Fibroblast of pulmonary artery (primary cell): ENCODE results near the gene XXYLT1.

Source experiments
- DNase-seq: peaks from one replicate; pipeline ENCODE4 v3.0.0-alpha.2; 2010; ENCODE audit warnings: low read depth
- H3K4me3 ChIP-seq: replicated peaks from 2 replicates; pipeline ENCODE4 v1.5.1; 2011; ENCODE audit warnings: low read depth, mild to moderate bottlenecking, control low read depth, low read length, moderate library complexity
- TF ChIP-seq, protein P1 (sequence below): IDR thresholded peaks from 2 replicates; pipeline ENCODE4 v1.5.1; 2011; ENCODE audit warnings: mild to moderate bottlenecking, control low read depth, low read length, inconsistent platforms; ENCODE audit errors: missing control alignments

The XXYLT1 gene

DNA sequence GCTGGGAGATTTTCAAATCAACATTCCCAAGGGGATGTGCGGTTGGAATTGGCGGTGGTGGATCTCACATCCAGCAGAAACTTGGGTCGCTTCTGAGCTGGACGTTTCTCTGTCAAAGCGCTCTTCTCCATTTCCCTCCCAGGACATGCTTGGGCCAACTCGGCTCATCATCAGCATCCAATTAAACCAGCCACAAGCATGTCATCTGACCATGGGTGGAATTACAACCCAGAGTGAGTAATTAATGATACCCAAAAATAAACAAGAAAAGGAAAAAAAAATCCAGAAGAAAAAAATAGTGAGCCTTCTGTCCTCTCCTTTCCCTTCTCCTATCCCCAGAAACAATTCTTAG is 111.2 kb downstream of the XXYLT1 start:
- DNase-seq = no peak
- TF ChIP-seq, protein P1, sequence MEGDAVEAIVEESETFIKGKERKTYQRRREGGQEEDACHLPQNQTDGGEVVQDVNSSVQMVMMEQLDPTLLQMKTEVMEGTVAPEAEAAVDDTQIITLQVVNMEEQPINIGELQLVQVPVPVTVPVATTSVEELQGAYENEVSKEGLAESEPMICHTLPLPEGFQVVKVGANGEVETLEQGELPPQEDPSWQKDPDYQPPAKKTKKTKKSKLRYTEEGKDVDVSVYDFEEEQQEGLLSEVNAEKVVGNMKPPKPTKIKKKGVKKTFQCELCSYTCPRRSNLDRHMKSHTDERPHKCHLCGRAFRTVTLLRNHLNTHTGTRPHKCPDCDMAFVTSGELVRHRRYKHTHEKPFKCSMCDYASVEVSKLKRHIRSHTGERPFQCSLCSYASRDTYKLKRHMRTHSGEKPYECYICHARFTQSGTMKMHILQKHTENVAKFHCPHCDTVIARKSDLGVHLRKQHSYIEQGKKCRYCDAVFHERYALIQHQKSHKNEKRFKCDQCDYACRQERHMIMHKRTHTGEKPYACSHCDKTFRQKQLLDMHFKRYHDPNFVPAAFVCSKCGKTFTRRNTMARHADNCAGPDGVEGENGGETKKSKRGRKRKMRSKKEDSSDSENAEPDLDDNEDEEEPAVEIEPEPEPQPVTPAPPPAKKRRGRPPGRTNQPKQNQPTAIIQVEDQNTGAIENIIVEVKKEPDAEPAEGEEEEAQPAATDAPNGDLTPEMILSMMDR = no peak
- no peak overlapping the region for H3K4me3 ChIP-seq

DNA sequence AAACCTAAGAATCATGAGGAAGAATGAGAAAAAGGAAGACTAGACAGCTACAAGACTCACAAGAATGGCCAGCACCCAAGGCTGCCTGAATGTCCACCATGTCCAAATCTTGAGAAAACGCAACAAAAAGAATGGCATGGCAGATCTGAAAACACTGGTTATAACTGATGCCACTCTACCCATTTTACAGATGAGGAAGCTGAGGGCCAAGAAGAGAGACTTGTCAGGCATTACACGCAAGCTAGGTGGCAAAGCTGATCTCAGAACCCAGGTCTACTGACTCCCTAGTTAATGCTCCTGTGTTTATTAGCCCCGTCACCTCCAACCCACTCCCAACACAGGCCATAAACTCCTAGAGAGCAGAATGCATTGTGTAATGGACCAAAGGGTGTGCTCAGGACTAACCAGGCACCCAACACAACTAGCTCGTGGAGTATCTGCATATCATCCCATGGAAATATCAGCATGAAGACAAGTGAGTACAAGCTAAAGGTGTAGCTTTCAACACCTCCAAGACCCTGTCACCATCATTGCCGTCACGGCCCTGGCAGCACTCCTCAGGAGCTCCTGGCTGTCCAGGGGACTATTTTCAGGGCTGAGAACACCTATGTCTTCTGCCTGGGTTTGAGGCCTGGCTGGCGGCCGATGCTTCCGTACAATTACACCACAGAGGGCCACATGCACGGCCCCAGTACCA is 111.7 kb downstream of the XXYLT1 start:
- DNase-seq = no peak
- TF ChIP-seq, protein P1 = no peak
- H3K4me3 ChIP-seq = no peak overlapping the region

DNA sequence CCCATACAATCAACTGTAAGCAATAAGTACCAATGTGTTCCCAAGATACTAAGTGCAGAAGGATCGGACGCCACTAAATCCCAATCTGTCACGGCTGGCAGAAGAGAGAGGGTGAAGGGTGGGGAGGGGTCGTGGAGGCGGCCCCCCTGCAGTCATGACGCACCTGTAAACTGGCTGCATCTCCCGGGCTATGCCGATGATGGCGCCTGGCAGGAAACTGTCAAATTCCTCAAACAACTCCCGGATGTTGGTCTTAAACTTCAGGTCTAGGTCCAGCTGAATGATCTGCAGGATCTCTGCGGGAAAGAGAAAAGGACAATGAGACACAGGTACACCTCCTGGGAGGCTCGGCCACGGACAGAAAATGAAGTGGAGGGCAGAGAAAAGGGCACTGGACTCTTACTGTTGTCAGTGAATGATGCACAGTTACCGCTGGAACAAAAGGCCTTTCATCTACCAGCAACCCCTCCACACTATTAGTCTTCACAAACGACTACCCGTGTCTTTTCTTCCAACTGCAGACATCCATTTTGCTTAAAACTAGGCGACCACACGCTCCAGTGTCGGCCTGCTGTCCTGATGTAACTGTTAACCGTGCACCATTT is 114.6 kb downstream of the XXYLT1 start:
- no peak for DNase-seq
- H3K4me3 ChIP-seq = no peak overlapping the region
- TF ChIP-seq, protein P1 = no peak

DNA sequence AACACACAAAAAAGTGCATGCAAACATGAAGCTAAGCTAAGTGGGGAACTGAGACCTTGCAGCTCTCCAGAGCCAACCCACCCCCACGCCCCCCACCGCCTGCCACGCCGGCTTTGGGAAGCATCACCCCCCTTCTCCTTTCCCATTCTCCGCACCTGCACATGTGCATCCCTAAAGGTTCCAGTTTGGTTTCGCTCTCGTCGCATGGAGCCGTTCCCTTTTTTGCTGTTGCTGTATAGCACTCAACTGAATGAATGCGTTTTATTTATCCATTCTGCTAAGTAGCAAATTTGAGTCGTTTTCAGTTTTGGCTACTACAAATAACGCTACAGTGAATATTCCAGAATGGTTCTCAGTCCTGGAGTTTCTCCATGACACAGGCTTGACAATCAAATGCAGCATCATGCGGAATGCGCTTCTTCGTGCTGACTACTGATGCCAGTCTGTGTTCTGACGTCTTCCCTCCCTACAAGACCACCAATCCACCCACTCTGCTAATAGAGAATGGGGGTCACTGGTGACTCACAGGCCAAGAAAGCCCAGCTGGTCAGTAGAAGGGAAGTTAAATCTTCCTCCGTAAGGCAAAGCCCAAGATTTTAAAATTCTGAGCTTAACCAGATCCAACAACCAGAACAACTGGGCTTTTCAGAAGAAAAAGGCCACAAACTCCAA is 115.3 kb downstream of the XXYLT1 start:
- no peak overlapping the region for H3K4me3 ChIP-seq
- TF ChIP-seq, protein P1 = no peak
- DNase-seq = no peak

DNA sequence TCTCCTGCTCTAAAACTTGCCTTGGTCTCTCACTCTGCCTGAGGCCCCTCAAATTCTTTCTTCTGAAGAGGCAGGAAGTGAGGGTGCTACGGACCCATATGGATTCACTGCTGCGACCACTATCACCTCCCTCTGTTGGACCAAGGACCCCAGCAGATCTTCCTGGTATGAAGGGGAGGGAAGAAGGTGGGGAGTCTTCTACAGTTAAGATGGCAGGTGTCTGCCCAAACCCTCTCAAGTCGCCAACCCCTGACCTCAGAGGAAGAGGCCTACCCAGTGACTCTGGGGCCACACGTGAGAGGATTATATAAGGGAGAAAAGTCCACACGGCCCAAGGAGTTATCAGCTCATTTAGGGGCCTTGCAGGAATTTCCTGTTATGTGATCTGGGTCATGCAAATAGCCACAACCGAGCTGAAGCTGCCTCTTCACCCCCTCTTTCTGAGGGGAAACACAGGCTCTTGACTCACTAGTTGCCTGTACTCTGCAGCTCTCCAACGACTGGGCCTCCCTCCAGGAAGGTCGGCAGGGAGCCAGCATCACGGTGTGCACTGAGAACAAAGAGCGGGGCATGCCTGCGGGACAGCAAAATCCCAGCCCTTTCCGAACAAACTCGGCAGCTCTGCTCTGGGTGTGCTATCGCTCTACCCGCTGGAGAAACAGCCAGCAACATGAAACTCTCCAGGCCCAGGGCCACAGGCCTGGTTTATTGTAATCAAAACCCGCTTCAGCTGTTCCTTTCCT is 116.0 kb downstream of the XXYLT1 start:
- no peak overlapping the region for H3K4me3 ChIP-seq
- DNase-seq = peak; percentile 97
- TF ChIP-seq, protein P1 = no peak

DNA sequence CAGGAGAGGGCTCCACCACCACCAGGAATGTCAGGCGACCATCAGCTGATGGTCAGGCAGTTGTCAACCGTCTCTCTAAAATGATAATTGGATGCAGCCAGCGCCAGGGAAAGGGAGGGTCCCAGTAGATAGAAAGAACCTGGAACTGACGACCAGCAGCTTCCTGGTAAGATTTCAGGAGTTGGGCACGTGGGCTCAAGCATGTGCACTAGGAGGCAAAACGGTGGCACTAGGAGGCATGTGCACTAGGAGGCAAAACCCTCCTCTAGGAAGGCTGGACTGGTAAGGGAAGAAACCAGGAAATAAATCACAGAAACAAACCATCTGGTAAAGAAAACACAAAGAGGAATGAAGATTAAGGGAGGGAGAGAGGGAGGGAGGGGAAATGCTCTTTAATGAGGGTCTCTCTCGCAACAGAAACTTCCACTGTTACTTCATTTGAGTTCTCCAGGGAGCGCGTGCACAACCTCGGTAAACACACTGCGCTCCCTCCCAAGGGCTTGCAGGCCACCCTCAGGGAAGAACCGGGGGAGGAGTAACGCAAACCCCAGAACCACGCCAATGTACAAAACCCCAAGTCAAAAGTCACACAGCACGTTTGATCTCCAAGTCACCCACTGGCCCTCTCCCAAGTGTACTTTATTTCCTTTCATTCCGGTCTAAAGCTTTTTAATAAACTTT is 116.7 kb downstream of the XXYLT1 start:
- TF ChIP-seq, protein P1 = no peak
- no peak overlapping the region for H3K4me3 ChIP-seq
- DNase-seq = peak; percentile 76
